Hepatocyte (in vitro differentiated cells): ENCODE results near the gene SLC25A30.

Experiments used
- EZH2phosphoT487 ChIP-seq: fragments of 200-600 bp; sonication (generic); IDR thresholded peaks from one replicate; pipeline ENCODE4 v1.6.1; 2018; ENCODE audit warnings: antibody characterized with exemption, mild to moderate bottlenecking, low read depth, moderate library complexity; ENCODE audit not compliant: unreplicated experiment, severe bottlenecking
- TF ChIP-seq, protein P1 (sequence below): fragments of 200-600 bp; sonication (generic); IDR thresholded peaks from 2 replicates; pipeline ENCODE4 v1.5.1; 2016; ENCODE audit warnings: antibody characterized with exemption, mild to moderate bottlenecking; ENCODE audit not compliant: poor library complexity

DNA sequence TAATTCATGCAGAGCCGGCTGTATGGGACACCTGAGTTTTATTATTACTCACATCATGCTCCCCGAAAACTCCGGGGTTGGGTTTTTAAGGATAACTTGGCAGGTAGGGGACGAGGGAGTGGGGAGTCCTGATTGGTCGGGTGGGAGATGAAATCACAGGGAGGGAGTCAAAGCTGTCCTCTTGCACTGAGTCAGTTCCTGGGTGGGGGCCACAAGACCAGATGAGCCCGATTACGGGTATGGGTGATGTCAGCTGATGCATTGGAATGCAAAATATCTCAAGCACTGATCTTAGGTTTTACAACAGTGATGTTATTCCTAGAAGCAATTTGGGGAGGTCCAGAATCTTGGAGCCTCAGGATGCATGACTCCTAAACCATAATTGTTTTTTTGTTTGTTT lies 28.0 kb upstream of the SLC25A30 start:
- TF ChIP-seq, protein P1, sequence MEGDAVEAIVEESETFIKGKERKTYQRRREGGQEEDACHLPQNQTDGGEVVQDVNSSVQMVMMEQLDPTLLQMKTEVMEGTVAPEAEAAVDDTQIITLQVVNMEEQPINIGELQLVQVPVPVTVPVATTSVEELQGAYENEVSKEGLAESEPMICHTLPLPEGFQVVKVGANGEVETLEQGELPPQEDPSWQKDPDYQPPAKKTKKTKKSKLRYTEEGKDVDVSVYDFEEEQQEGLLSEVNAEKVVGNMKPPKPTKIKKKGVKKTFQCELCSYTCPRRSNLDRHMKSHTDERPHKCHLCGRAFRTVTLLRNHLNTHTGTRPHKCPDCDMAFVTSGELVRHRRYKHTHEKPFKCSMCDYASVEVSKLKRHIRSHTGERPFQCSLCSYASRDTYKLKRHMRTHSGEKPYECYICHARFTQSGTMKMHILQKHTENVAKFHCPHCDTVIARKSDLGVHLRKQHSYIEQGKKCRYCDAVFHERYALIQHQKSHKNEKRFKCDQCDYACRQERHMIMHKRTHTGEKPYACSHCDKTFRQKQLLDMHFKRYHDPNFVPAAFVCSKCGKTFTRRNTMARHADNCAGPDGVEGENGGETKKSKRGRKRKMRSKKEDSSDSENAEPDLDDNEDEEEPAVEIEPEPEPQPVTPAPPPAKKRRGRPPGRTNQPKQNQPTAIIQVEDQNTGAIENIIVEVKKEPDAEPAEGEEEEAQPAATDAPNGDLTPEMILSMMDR = no peak
- TF ChIP-seq EZH2phosphoT487 = no peak
